ENCODE results near the gene STXBP3. TPM values are rescaled to one million over a fixed set of nuclear protein-coding genes. Genes with fewer than 3 reads are reported as not detected.

STXBP3 gene
- polyA plus RNA-seq, 1 of the 3 experiments (the other 2 are of a cell fraction): 12.6 TPM

GRCh38 chr1:108742253-108742652, 4.2 kb upstream of the STXBP3 start:
- no peaks in the 10 kb centered on the region; a peak in 1 of 4 replicates for H3K4me1 ChIP-seq (ENCODE audit: control insufficient read depth in 1 of 2, insufficient read depth in 2 of 2, low read depth in 1 of 2, low read length in 1 of 2)
- no peaks in the 10 kb centered on the region for H3K36me3 ChIP-seq (replicated peaks in 1 of 2; ENCODE audit: control insufficient read depth in 1 of 2, insufficient read depth in 2 of 2, low read length in 1 of 2)
- H3K4me3 ChIP-seq (ENCODE audit: low read depth in 2 of 2, low read length in 1 of 2): no peak overlapping the region
- H3K4me2 ChIP-seq: no peak overlapping the region
- no peaks in the 10 kb centered on the region for H3K9me3 ChIP-seq
- no peaks in the 10 kb centered on the region for H3K27me3 ChIP-seq (ENCODE audit: insufficient read depth)
- peaks cover under 1% of the 10 kb centered on the region; the same call in 1 of the 2 replicates for H3K79me2 ChIP-seq (ENCODE audit: insufficient read depth)
- 88% methylated on average over 6 of the region's 6 CpGs for WGBS (ENCODE audit: low lambda C conversion rate)
- TF ChIP-seq GATA2 (CRISPR knock-in tag; IDR thresholded peaks at IDR 0.05) (no peak), RCOR1 (IDR thresholded peaks at IDR 0.05; ENCODE audit: low read length) (no peak), TEAD4 (IDR thresholded peaks at IDR 0.05; ENCODE audit: borderline replicate concordance, insufficient read depth) (no peak), TCF12 (IDR thresholded peaks at IDR 0.05) (no peak), SMC3 (IDR thresholded peaks at IDR 0.05; ENCODE audit: low read depth, low read length) (no peak), MXI1 (IDR thresholded peaks at IDR 0.05; ENCODE audit: low read depth, low read length) (no peak), GABPA (IDR thresholded peaks at IDR 0.05; ENCODE audit: low read depth) (no peak), EP300 (IDR thresholded peaks at IDR 0.05; ENCODE audit: borderline replicate concordance in 1 of 2, low read depth in 1 of 2, low read length in 1 of 2) (no peak), FOXM1 (IDR thresholded peaks at IDR 0.05; ENCODE audit: low read depth) (no peak)
- TF ChIP-seq, protein P1, sequence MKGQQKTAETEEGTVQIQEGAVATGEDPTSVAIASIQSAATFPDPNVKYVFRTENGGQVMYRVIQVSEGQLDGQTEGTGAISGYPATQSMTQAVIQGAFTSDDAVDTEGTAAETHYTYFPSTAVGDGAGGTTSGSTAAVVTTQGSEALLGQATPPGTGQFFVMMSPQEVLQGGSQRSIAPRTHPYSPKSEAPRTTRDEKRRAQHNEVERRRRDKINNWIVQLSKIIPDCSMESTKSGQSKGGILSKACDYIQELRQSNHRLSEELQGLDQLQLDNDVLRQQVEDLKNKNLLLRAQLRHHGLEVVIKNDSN (IDR thresholded peaks at IDR 0.05; ENCODE audit: borderline replicate concordance, low read depth): no peak
- TF ChIP-seq, protein P2, sequence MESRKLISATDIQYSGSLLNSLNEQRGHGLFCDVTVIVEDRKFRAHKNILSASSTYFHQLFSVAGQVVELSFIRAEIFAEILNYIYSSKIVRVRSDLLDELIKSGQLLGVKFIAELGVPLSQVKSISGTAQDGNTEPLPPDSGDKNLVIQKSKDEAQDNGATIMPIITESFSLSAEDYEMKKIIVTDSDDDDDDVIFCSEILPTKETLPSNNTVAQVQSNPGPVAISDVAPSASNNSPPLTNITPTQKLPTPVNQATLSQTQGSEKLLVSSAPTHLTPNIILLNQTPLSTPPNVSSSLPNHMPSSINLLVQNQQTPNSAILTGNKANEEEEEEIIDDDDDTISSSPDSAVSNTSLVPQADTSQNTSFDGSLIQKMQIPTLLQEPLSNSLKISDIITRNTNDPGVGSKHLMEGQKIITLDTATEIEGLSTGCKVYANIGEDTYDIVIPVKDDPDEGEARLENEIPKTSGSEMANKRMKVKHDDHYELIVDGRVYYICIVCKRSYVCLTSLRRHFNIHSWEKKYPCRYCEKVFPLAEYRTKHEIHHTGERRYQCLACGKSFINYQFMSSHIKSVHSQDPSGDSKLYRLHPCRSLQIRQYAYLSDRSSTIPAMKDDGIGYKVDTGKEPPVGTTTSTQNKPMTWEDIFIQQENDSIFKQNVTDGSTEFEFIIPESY (IDR thresholded peaks at IDR 0.05; ENCODE audit: borderline replicate concordance, low read depth): no peak
- DNase-seq: no peak
- peaks cover 5% of the 10 kb centered on the region for H3F3A ChIP-seq (replicated peaks; ENCODE audit: insufficient read depth)
- no peak overlapping the region for H3K27ac ChIP-seq (ENCODE audit: low read depth in 2 of 2, low read length in 1 of 2)
- CTCF ChIA-PET: no interaction called here
- H3K9me2 ChIP-seq: no peaks in the 10 kb centered on the region
- no peaks in the 10 kb centered on the region for H4K20me1 ChIP-seq (ENCODE audit: insufficient read depth)
- no peak overlapping the region for H2AFZ ChIP-seq (ENCODE audit: low read depth)
- POLR2A ChIA-PET: no interaction called here
- H3K9ac ChIP-seq: no peak overlapping the region

- ChIA-PET CTCF (interaction anchor here (1.0 kb wide), 1 partner anchor 135 kb away, joined by 3 read pairs; no protein-coding TSS in a partner anchor), POLR2A (no interaction called here)
- H3K4me2 ChIP-seq: no peak overlapping the region
- H4K20me1 ChIP-seq (ENCODE audit: insufficient read depth): peaks cover 13% of the 10 kb centered on the region
- no peaks in the 10 kb centered on the region for H3K27me3 ChIP-seq (ENCODE audit: insufficient read depth)
- DNase-seq: no peak
- peaks cover 3 to 16% of the 10 kb centered on the region in 2 experiments for H3K36me3 ChIP-seq (replicated peaks in 1 of 2; ENCODE audit: control insufficient read depth in 1 of 2, insufficient read depth in 2 of 2, low read length in 1 of 2)
- peaks cover 38% of the 10 kb centered on the region for H3K79me2 ChIP-seq (ENCODE audit: insufficient read depth)
- peak overlapping the region in 1 of 2 experiments; percentile 97; a peak in 2 of 4 replicates for H3K27ac ChIP-seq (ENCODE audit: low read depth in 2 of 2, low read length in 1 of 2)
- peaks cover 4 to 5% of the 10 kb centered on the region in 2 experiments; a peak in 3 of 4 replicates for H3K4me1 ChIP-seq (ENCODE audit: control insufficient read depth in 1 of 2, insufficient read depth in 2 of 2, low read depth in 1 of 2, low read length in 1 of 2)
- no peaks in the 10 kb centered on the region for H3K9me3 ChIP-seq
- no peak overlapping the region for H3K9ac ChIP-seq
- peak overlapping the region; percentile 88 to 97; a peak in 2 of 4 replicates for H3K4me3 ChIP-seq (ENCODE audit: low read depth in 2 of 2, low read length in 1 of 2)
- WGBS (ENCODE audit: low lambda C conversion rate): 94% methylated on average over 3 of the region's 3 CpGs
- H3F3A ChIP-seq (replicated peaks; ENCODE audit: insufficient read depth): peaks cover 5% of the 10 kb centered on the region
- peak overlapping the region; percentile 76 for H2AFZ ChIP-seq (ENCODE audit: low read depth)
- TF ChIP-seq, protein P3, sequence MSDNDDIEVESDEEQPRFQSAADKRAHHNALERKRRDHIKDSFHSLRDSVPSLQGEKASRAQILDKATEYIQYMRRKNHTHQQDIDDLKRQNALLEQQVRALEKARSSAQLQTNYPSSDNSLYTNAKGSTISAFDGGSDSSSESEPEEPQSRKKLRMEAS (IDR thresholded peaks at IDR 0.05; ENCODE audit: low read depth): no peak
- TF ChIP-seq RAD21 (IDR thresholded peaks at IDR 0.05; ENCODE audit: low read length) (no peak), NFIC (IDR thresholded peaks at IDR 0.05; ENCODE audit: borderline replicate concordance) (0 out of 2 replicates have a peak, but pooled peaks have one; percentile 2), EZH2phosphoT487 (IDR thresholded peaks at IDR 0.05; ENCODE audit: borderline replicate concordance, low read depth) (no peak)
- H3K9me2 ChIP-seq: no peaks in the 10 kb centered on the region
Observed at GRCh38 chr1:108745980-108746381, 493 bp upstream of the STXBP3 start.
